Thoracic aorta endothelial cell (primary cell): Measurements from ENCODE around the gene DMRTA1. TPM values are rescaled to one million over a fixed set of nuclear protein-coding genes. Genes with fewer than 3 reads are reported as not detected.

Experiments used
- total RNA-seq: library from RNA; depleted of rRNA; stranded (reverse); fragments of >200 nt; gene quantifications from 2 replicates; pipeline ENCODE4 v1.2.3, GENCODE V29; 2012

The DMRTA1 gene, protein sequence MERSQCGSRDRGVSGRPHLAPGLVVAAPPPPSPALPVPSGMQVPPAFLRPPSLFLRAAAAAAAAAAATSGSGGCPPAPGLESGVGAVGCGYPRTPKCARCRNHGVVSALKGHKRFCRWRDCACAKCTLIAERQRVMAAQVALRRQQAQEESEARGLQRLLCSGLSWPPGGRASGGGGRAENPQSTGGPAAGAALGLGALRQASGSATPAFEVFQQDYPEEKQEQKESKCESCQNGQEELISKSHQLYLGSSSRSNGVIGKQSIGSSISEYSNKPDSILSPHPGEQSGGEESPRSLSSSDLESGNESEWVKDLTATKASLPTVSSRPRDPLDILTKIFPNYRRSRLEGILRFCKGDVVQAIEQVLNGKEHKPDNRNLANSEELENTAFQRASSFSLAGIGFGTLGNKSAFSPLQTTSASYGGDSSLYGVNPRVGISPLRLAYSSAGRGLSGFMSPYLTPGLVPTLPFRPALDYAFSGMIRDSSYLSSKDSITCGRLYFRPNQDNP
- total RNA-seq: 0.27 and 1.7 TPM in 2 replicates

DNA sequence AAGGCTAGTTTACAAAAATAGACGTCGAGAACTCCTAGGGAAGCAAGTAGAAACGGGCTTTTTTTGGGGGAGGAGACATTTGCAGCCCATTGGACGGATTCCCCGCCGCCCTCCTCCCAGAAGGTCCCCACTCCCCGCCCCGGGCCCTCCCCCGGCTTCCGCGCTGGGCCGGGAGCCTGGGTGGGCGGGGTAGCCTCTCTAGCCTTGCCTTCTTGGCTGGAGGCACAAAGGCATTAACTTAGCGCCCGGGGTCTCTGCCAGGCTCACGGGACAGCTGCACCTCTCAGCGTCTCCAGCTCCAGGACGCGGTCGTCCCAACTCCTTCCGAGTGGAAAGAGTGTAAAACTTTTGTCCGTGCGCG lies at the start of gene DMRTA1:
Gene DMRTA1, plus strand, starts transcription at position 236 of the 361 bp plus-strand sequence. CDS start 242 bp downstream, outside the sequence.

